CD4-positive, alpha-beta memory T cell (primary cell): ENCODE results near the gene USP48. TPM values are rescaled to one million over a fixed set of nuclear protein-coding genes. Genes with fewer than 3 reads are reported as not detected.
A peak's percentile ranks its signal among the peaks of the same experiment; 100 is the strongest.

ENCODE experiments used
- CTCF ChIA-PET: fragments of 350-600 bp; sonication (Branson Sonifier 250); formaldehyde crosslinking; loops from one replicate; lab custom pipeline; 2021; ENCODE audit warnings: inconsistent platforms; ENCODE audit not compliant: partially characterized antibody; lab: Charles Lee
- POLR2A ChIA-PET: fragments of 350-600 bp; sonication (Branson Sonifier 250); formaldehyde crosslinking; loops from one replicate; lab custom pipeline; 2021; ENCODE audit not compliant: partially characterized antibody; lab: Charles Lee
- DNase-seq, 5 donors: peaks; one replicate each; pipeline versions ENCODE4 v3.0.0 to v3.0.0-alpha.2; 2020 to 2022; ENCODE audit warnings: mixed read lengths in 1 of 5
- H3K27ac ChIP-seq: one replicate; pipeline ENCODE4 v1.7.0; 2013; ENCODE audit warnings: low read depth, low read length
- H3K27me3 ChIP-seq: 2 replicates; pipeline ENCODE4 v1.7.0; 2013; ENCODE audit warnings: mild to moderate bottlenecking, low read length, moderate library complexity; ENCODE audit not compliant: insufficient read depth
- H3K36me3 ChIP-seq: 2 replicates; pipeline ENCODE4 v1.7.0; 2013; ENCODE audit warnings: mild to moderate bottlenecking, low read length, moderate library complexity; ENCODE audit not compliant: insufficient read depth
- H3K4me1 ChIP-seq: 2 replicates; pipeline ENCODE4 v1.7.0; 2013; ENCODE audit warnings: mild to moderate bottlenecking, low read length, moderate library complexity; ENCODE audit not compliant: insufficient read depth
- H3K4me3 ChIP-seq, 2 donors: one replicate each; pipeline ENCODE4 v1.7.0; 2013; ENCODE audit warnings: low read length in 2 of 2, mild to moderate bottlenecking in 1 of 2
- H3K9me3 ChIP-seq, 2 donors: one replicate each; pipeline ENCODE4 v1.7.0; 2013; ENCODE audit warnings: low read length in 2 of 2, control low read depth in 1 of 2; ENCODE audit not compliant: control insufficient read depth in 1 of 2
- H3K27ac Mint-ChIP-seq, 7 donors: one replicate each; pipeline ENCODE4 v1.8.0; 2020 to 2021; ENCODE audit warnings: mixed read lengths in 7 of 7, mild to moderate bottlenecking in 6 of 7, inconsistent platforms in 3 of 7, moderate library complexity in 3 of 7
- H3K27me3 Mint-ChIP-seq, 2 donors: one replicate each; pipeline ENCODE4 v1.8.0; 2020 to 2021; ENCODE audit warnings: mixed read lengths in 2 of 2
- H3K36me3 Mint-ChIP-seq, 2 donors: one replicate each; pipeline ENCODE4 v1.8.0; 2020 to 2021; ENCODE audit warnings: mixed read lengths in 2 of 2, inconsistent platforms in 1 of 2, mild to moderate bottlenecking in 1 of 2
- H3K4me1 Mint-ChIP-seq, 4 donors: one replicate each; pipeline ENCODE4 v1.8.0; 2020 to 2021; ENCODE audit warnings: mixed read lengths in 4 of 4, mild to moderate bottlenecking in 1 of 4
- H3K4me3 Mint-ChIP-seq, 8 donors: one replicate each; pipeline ENCODE4 v1.8.0; 2020 to 2021; ENCODE audit warnings: mixed read lengths in 8 of 8, mild to moderate bottlenecking in 7 of 8, moderate library complexity in 6 of 8, inconsistent platforms in 3 of 8
- H3K9me3 Mint-ChIP-seq, 8 donors: one replicate each; pipeline ENCODE4 v1.8.0; 2020 to 2021; ENCODE audit warnings: mixed read lengths in 8 of 8, mild to moderate bottlenecking in 5 of 8, inconsistent platforms in 3 of 8, moderate library complexity in 1 of 8
- intact Hi-C: fragments of 100-400 bp; cut with micrococcal nuclease; formaldehyde crosslinking; loops from one replicate; pipeline ENCODE4 v1.15.1; 2023
- polyA plus RNA-seq, 2 donors: library from polyadenylated mRNA; unstranded; fragments of 300-500 nt; fragmentation: Illumina TruSeq; gene quantifications; one replicate each; pipeline ENCODE4 v1.2.3, GENCODE V29; 2021
- total RNA-seq, 2 experiments: library from RNA; stranded (reverse); gene quantifications; one replicate each; pipeline ENCODE4 v1.2.3, GENCODE V29; 2021

The USP48 gene
- total and polyA plus RNA-seq, 4 experiments from 2014 or later, result 36.1 to 117 (median 76.3) TPM

DNA sequence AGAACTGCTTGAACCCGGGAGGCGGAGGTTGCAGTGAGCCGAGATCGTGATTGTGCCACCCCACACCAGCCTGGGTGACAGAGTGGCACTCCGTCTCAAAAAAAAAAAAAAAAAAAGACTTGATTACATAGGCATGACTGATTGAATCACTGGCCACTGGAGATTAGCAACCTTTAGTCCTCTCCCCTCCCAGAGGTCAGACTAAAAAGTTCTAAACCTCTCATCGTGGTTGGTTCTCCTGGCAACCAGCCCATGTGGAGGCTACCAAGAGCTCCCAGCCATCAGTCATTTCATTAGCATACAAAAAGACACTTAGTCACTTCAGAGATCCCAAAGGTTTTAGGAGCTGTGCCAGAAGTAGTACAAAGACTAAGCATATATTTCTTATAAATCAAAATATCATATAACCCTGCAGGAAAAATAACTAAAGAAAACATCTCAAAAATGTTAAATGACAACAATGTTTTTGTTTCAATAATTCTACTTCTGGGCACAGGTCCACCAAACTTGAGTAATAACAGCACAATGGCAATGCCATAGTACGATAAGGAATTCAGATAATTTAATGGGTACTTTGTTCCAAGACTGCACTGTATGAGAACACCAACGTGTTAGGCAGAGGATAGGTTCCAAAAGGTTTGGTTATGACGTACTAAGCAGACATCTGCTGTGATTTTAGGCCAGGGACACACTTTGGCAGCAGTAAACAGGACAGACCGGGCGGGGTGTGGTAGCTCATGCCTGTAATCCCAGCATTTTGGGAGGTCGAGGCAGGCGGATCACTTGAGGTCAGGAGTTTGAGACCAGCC, 18.1 kb downstream of the USP48 start:
- peaks cover 74% of the 10 kb centered on the region for H3K4me1 ChIP-seq
- Mint-ChIP-seq H3K36me3 (peaks cover 7 to 10% of the 10 kb centered on the region in 2 donors), H3K27ac (peak overlapping the region in 2 of 7 donors; percentile 9 to 36), H3K9me3 (peaks cover 0 to 1% (median 0%) of the 10 kb centered on the region in 8 donors), H3K27me3 (no peaks in the 10 kb centered on the region), H3K4me1 (peaks cover 32 to 70% (median 48%) of the 10 kb centered on the region in 4 donors), H3K4me3 (peak overlapping the region in 1 of 8 donors; percentile 1)
- no peaks in the 10 kb centered on the region for H3K27me3 ChIP-seq
- CTCF ChIA-PET, result no interaction called here
- intact Hi-C loops, result no loop called here
- POLR2A ChIA-PET, result no interaction called here
- DNase-seq, result no peak
- H3K27ac ChIP-seq, result no peak overlapping the region
- no peaks in the 10 kb centered on the region for H3K36me3 ChIP-seq
- no peaks in the 10 kb centered on the region for H3K9me3 ChIP-seq
- H3K4me3 ChIP-seq, result no peak overlapping the region

DNA sequence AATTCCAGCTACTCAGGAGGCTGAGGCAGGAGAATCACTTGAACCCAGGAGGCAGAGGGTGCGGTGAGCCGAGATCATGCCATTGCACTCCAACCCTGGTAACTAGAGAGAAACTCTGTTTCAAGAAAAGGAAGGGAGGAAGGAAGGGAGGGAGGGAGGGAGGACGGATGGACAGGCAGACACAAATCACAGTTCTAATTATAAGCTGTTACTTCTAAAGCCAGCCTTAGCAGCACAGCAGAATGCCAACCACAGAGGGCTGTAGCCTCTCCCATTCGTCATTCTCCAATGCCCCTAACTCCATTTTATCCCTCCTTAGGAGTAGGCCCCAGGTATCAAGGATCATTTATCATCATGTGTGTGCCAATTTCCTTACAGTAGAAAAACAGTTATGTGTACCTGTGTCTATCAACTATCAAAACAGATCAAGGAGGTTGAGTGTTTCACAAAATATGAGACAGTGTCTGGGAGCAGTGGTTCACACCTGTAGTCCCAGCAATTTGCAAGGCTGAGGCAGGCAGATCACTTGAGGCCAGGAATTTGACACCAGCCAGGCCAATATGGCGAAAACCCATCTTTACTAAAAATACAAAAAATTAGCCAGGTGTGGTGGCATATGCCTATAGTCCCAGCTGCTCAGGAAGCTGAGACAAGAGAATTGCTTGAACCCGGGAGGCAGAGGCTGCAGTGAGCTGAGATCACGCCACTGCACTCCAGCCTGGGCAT, 19.1 kb downstream of the USP48 start:
- Histone ChIP-seq H3K4me1 (peaks cover 77% of the 10 kb centered on the region), H3K27ac (no peak overlapping the region), H3K27me3 (no peaks in the 10 kb centered on the region), H3K9me3 (no peaks in the 10 kb centered on the region), H3K36me3 (no peaks in the 10 kb centered on the region), H3K4me3 (no peak overlapping the region)
- CTCF ChIA-PET, result no interaction called here
- POLR2A ChIA-PET, result no interaction called here
- H3K4me1 Mint-ChIP-seq, result peaks cover 35 to 73% (median 52%) of the 10 kb centered on the region in 4 donors
- peaks cover 0 to 1% (median 0%) of the 10 kb centered on the region in 8 donors for H3K9me3 Mint-ChIP-seq
- no peak for DNase-seq
- no peak overlapping the region for H3K27ac Mint-ChIP-seq
- no peaks in the 10 kb centered on the region for H3K27me3 Mint-ChIP-seq
- intact Hi-C loops, result no loop called here
- H3K36me3 Mint-ChIP-seq, result peaks cover 4 to 6% of the 10 kb centered on the region in 2 donors
- H3K4me3 Mint-ChIP-seq, result peak overlapping the region in 1 of 8 donors; percentile 24

DNA sequence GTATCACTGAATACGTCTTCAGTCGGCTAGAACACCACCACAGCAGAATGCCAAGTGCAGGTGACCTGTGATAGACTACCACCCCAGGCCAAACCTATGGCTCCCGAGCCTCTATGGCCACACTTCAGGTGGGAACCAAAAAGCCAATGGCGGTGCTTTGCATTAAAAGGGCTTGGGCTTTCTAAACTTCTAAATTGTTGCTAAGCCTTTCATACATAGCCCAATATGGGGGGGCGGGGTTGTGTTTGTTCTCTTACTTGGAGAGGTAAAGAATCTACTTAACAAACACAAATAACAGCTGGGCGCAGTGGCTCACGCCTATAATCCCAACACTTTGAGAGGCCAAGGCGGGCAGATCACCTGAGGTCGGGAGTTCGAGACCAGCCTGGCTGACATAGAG, 19.7 kb downstream of the USP48 start:
- DNase-seq, result no peak
- Mint-ChIP-seq H3K27me3 (no peaks in the 10 kb centered on the region), H3K36me3 (peaks cover 2 to 4% of the 10 kb centered on the region in 2 donors), H3K27ac (peak overlapping the region in 1 of 7 donors; percentile 35), H3K9me3 (peaks cover 0 to 1% (median 0%) of the 10 kb centered on the region in 8 donors), H3K4me1 (peaks cover 32 to 71% (median 50%) of the 10 kb centered on the region in 4 donors), H3K4me3 (no peak overlapping the region)
- H3K36me3 ChIP-seq, result no peaks in the 10 kb centered on the region
- H3K4me3 ChIP-seq, result no peak overlapping the region
- no peaks in the 10 kb centered on the region for H3K9me3 ChIP-seq
- H3K27me3 ChIP-seq, result no peaks in the 10 kb centered on the region
- H3K4me1 ChIP-seq, result peaks cover 77% of the 10 kb centered on the region
- ChIA-PET POLR2A (no interaction called here), CTCF (no interaction called here)
- no peak overlapping the region for H3K27ac ChIP-seq
- intact Hi-C loops, result no loop called here

DNA sequence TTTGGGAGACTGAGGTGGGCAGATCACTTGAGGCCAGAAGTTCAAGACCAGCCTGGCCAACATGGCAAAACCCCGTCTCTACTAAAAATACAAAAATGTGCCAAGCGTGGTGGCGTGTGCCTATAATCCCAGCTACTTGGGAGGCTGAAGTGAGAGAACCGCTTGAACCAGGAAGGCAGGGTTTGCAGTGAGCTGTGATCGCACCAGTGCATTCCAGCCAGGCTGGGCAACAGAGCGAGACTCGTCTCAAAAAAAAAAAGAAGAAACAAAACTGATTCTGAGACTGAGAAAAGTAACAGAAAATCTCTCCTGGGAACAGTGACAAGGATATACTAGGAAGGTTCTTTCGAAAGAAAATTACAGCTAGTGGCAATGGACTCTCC, 20.9 kb downstream of the USP48 start:
- Mint-ChIP-seq H3K4me1 (peaks cover 39 to 77% (median 55%) of the 10 kb centered on the region in 4 donors), H3K9me3 (peaks cover 0 to 1% (median 0%) of the 10 kb centered on the region in 8 donors), H3K36me3 (peaks cover 4% of the 10 kb centered on the region in 2 donors), H3K27ac (peak overlapping the region in 2 of 7 donors; percentile 37 to 55), H3K27me3 (no peaks in the 10 kb centered on the region), H3K4me3 (no peak overlapping the region)
- Histone ChIP-seq H3K4me3 (no peak overlapping the region), H3K36me3 (no peaks in the 10 kb centered on the region), H3K4me1 (peaks cover 72% of the 10 kb centered on the region), H3K27me3 (no peaks in the 10 kb centered on the region), H3K27ac (no peak overlapping the region), H3K9me3 (no peaks in the 10 kb centered on the region)
- DNase-seq, result no peak
- intact Hi-C loops, result no loop called here
- ChIA-PET POLR2A (interaction anchor here (1.0 kb wide), 1 partner anchor 20 kb away, joined by 3 read pairs; no protein-coding TSS in a partner anchor), CTCF (interaction anchor here (1.6 to 2.1 kb wide), 2 partner anchors 20 to 203 kb away, joined by 4 to 6 read pairs; no protein-coding TSS in a partner anchor)

DNA sequence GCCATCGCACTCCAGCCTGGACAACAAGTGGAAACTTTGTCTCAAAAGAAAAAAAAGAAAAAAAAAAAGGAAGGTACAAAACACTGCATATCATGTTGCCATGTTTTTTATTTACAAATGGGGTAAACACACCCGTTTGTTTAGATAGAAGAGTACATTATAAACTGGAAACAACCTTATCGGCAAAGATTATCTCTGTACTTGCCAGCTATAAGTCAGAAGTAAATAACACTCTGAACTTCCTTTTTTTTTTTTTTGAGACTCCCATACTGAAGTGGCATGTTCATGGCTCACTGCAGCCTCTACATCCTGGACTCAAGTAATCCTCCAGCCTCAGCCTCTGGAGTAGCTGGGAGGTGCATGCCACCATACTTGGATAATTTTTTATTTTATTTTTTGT, 21.9 kb downstream of the USP48 start:
- Mint-ChIP-seq H3K4me3 (no peak overlapping the region), H3K4me1 (peaks cover 34 to 73% (median 50%) of the 10 kb centered on the region in 4 donors), H3K27me3 (no peaks in the 10 kb centered on the region), H3K36me3 (peaks cover 4 to 7% of the 10 kb centered on the region in 2 donors), H3K27ac (peak overlapping the region in 2 of 7 donors; percentile 12 to 63), H3K9me3 (peaks cover 0 to 1% (median 0%) of the 10 kb centered on the region in 8 donors)
- no peak overlapping the region for H3K27ac ChIP-seq
- DNase-seq, result no peak
- no peaks in the 10 kb centered on the region for H3K27me3 ChIP-seq
- CTCF ChIA-PET, result interaction anchor here (1.6 to 2.1 kb wide), 2 partner anchors 21 to 204 kb away, joined by 4 to 6 read pairs; no protein-coding TSS in a partner anchor
- no peak overlapping the region for H3K4me3 ChIP-seq
- intact Hi-C loops, result no loop called here
- H3K4me1 ChIP-seq, result peaks cover 63% of the 10 kb centered on the region
- no peaks in the 10 kb centered on the region for H3K9me3 ChIP-seq
- H3K36me3 ChIP-seq, result no peaks in the 10 kb centered on the region
- POLR2A ChIA-PET, result interaction anchor here (1.0 kb wide), 1 partner anchor 21 kb away, joined by 3 read pairs; no protein-coding TSS in a partner anchor

DNA sequence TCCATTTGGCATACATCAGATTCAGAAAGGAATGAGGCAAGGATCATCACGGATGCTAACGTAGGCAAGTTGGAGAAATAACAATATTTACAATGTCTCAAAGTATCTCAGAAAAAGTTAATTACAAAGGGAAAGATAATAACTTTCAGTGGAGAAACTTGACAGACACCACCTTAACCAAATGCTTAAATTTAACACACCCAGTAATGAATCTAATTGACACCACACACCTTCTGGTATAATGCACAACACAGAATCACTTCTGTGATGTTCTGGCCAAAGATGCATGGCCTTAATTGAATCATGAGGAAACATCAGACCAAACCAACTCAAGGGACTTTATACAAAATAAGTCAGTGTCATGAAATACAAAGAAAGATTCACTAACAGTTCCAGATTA, 23.1 kb downstream of the USP48 start:
- H3K4me3 Mint-ChIP-seq, result no peak overlapping the region
- H3K4me1 Mint-ChIP-seq, result peaks cover 27 to 60% (median 41%) of the 10 kb centered on the region in 4 donors
- intact Hi-C loops, result no loop called here
- ChIA-PET POLR2A (no interaction called here), CTCF (no interaction called here)
- Histone ChIP-seq H3K4me1 (peaks cover 51% of the 10 kb centered on the region), H3K36me3 (peaks cover 8% of the 10 kb centered on the region), H3K27me3 (no peaks in the 10 kb centered on the region), H3K9me3 (no peaks in the 10 kb centered on the region), H3K27ac (no peak overlapping the region), H3K4me3 (no peak overlapping the region)
- DNase-seq, result no peak
- peak overlapping the region in 1 of 7 donors; percentile 65 for H3K27ac Mint-ChIP-seq
- peaks cover 9 to 18% of the 10 kb centered on the region in 2 donors for H3K36me3 Mint-ChIP-seq
- H3K9me3 Mint-ChIP-seq, result no peaks in the 10 kb centered on the region
- no peaks in the 10 kb centered on the region for H3K27me3 Mint-ChIP-seq

DNA sequence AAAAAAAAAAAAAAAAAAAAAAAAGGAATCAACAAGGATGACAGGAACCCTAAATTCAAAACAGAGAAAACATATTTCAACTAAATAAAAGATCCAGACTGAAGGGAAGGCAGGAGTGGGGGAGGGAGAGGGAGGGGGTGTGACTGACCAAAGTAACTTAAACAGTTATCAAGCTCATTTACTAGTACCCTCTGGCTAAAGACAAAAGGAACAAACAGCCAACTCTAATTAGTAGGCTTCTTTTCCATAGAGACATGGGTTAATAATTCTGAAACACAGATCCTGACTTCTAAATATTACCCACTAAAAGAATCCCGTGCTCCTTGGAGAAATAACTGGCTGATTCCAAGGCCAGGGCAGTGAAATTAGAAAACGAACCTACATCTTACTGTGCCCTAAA, 23.8 kb downstream of the USP48 start:
- Mint-ChIP-seq H3K27me3 (no peaks in the 10 kb centered on the region), H3K27ac (peak overlapping the region in 1 of 7 donors; percentile 18), H3K36me3 (peaks cover 15 to 24% of the 10 kb centered on the region in 2 donors), H3K4me3 (no peak overlapping the region), H3K9me3 (no peaks in the 10 kb centered on the region), H3K4me1 (peaks cover 27 to 55% (median 39%) of the 10 kb centered on the region in 4 donors)
- intact Hi-C loops, result no loop called here
- H3K4me3 ChIP-seq, result no peak overlapping the region
- H3K4me1 ChIP-seq, result peaks cover 45% of the 10 kb centered on the region
- H3K27ac ChIP-seq, result no peak overlapping the region
- H3K9me3 ChIP-seq, result no peaks in the 10 kb centered on the region
- DNase-seq, result no peak
- ChIA-PET POLR2A (no interaction called here), CTCF (no interaction called here)
- no peaks in the 10 kb centered on the region for H3K27me3 ChIP-seq
- H3K36me3 ChIP-seq, result peaks cover 14% of the 10 kb centered on the region
